GM21528 (cell line): ENCODE measurements around the gene SLC2A4.
A peak's percentile ranks its signal among the peaks of the same experiment; 100 is the strongest.
"Not testable (repeated sequence)": the region's sequence is repeated elsewhere in the genome, so short reads cannot be mapped to it uniquely, and the experiment has no call there.

Source experiments
- ATAC-seq: cut with Tn5 transposase; IDR thresholded peaks from one replicate; pipeline ENCODE4 v1.9.1; 2021; ENCODE audit warnings: mild to moderate bottlenecking, moderate library complexity; ENCODE audit not compliant: unreplicated experiment, low FRiP score

Gene SLC2A4

DNA sequence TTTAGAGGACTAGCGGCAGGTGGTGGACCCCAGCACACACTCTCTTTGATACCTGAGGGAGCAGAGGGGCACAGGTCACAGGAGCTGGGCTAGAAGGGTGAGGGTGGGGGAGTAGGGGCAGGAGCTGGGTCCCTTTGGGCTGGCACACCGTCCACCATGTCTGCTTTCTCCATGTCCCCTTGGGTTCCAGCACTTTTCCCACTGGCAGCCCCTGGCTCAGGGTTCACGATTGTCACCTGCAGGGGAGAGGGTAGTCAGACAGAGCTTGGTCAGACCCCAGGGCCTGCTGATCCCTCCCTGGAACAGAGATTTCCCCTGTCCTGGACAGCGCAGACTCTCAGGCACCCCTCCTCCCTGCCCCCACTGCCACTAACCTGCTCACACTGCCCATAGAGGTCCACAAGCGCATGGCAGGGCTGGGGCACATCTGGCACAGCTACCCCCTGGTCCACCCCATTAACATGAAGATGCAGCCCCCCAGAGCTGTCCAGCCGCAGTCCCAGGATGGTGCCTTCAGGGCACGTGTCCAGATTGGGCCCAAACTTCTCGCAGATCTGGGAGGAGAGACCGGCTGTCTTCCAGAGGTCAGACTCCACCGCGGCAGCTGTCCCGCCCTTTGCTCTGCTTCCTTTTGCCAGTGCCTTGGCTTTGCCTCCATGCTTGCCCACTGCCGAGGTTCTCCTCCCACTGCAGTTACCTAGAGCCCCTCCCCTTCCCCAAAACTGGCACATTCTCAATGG lies 36.8 kb downstream of the SLC2A4 start:
- no peak for ATAC-seq

DNA sequence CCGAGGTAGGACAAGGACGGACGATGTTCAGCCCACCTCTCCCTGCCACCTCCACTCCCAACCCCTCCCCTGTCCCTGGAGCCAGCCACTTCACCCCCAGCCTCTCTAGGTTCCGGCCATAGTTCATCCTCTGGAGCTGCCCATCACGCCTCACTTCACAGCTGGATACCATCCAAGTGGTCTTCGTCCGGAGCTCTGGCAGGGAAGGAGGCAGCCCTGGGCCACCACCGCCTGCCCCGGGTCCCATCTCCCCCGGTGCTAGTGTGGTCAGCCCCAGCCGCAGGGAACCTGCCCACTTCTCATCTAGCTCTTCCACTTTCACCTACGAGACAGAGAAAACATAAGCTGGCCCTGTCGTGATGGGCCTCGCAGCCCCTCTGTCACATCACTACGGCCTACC lies 39.9 kb downstream of the SLC2A4 start:
- ATAC-seq = no peak

DNA sequence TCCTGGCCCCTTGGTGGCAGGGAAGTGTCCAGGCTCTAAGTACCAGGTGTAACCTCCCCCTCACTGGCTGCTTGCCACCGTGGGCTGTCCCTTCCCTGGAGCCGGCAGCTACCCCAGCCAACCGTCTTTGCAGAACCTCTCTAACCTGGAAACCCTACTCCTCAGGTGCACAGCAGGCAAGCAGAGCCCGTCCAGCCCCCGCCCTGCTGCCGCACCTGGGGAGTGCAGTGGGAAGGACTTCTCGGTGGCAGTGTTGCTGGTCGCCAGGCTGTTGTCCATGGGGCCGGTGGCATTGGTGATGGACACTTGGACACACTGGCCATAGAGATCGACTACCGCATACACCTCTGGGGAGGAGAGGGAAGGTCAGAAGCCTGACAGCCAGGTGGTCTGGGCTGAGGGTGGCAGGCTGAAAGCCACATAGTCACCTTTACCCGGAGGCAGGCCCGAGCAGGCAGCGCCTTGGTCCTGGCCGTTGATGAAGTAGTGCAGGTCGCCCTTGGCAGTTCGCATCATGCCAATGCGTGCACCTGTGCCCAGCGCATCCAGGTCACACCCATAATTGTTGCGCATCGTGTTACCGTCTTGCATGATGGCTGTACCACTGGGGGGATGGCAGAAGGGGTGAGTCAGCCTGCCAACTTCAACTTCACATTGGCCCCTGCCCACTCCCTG lies 41.1 kb downstream of the SLC2A4 start:
- no peak for ATAC-seq

- no peak for ATAC-seq
Measured at GRCh38 chr17:7323731-7324437, 42.4 kb downstream of the SLC2A4 start.

DNA sequence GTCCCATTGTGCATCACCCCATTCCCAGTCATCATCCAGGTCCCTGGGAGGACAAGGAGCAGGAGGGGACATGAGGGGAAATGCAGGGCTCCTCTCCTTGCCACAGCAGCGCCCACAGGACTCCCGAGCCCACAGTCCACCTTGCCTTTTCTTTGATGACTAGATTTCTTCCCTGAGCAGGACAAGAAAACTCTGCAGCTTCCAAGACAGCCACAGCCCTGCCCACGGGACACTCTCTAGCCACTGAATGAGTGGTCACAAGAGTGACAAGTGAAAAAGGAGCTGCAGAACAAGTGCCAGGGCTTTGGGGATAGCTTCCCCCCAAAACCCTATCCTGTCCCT lies 42.9 kb downstream of the SLC2A4 start:
- ATAC-seq = no peak

GRCh38 chr17:7325031-7325528 lies 43.6 kb downstream of the SLC2A4 start:
- no peak for ATAC-seq

DNA sequence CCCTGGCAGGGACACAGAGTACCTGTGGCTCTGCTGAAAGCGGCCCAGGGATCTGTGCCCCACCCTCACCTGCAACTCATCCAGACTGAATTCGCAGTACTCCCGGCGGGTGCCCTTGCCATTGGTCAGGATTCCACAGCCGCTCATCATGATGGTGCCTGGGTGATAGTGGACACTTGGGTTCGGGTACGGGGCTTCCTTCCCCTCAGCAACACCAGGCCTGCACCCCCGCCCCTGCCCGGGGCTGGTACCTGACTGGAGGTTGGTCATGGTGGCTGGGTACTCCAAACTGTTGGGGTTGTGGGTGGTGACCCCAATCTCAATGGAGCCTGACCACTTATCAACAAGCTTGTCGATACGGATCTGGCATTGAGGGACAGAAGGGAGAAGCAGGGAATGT lies 44.7 kb downstream of the SLC2A4 start:
- no peak for ATAC-seq

GRCh38 chr17:7327056-7327455 lies 45.5 kb downstream of the SLC2A4 start:
- ATAC-seq = no peak

GRCh38 chr17:7327501-7327900 lies 46.0 kb downstream of the SLC2A4 start:
- no peak for ATAC-seq

DNA sequence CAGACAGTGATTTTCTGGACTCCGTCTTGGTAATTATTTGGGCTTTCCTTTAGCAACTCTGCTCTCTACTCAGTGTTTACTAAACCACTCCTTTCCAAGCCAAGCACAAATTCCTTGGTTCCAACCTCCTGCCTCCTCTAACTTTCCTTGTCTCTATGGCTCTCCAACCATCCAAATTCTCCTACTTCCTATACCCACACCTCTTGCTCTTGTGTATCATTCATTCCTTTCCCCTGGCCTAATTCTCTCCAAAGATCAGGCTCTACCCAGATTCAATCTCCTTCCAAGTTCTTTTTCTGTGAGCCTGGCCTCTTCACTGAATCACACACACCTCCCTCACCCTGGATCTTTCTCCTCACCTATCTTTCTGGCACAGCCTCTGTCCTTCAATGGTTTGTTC lies 46.5 kb downstream of the SLC2A4 start:
- no peak for ATAC-seq

- ATAC-seq = peak; percentile 8
Measured at GRCh38 chr17:7328840-7329373, 47.4 kb downstream of the SLC2A4 start, which contains the start of gene NEURL4. Gene NEURL4, minus strand, starts transcription at chr17:7329335. Its CDS starts 23 bp downstream, at chr17:7329312.

- peak; percentile 54 for ATAC-seq
Measured at GRCh38 chr17:7329374-7329996, 48.0 kb downstream of the SLC2A4 start.

DNA sequence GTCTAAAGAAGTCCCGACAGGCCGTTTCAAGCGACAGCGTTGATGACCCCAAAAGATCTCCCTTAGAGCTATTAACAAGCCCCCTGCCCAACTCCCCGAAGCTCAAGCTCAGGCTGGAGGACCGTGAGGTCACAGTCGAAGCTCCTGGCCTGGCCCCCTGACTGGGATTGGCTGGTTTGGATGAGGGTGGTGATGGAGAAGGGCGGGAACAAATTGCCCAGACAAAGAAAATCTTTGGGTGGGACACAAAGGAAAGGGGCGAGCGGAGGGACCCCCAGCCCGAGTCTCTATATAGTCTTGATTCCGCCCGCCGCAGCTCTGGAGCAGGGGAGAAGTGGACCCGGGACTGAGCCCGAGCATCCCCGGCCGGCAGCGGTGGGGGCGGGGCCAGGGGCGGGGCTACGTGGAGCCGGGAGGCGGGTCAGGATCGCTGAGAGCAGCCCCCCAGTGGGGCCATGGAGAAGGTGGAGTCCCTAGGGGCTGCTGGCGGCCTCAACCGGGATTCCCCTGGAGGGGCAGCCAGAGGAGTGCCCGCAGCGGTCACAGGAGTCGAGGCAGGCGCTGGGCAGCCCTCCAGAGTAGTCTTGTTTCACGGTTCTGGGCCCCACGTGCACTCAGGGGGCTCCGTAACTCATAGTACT lies 48.6 kb downstream of the SLC2A4 start:
- peak; percentile 41 for ATAC-seq

DNA sequence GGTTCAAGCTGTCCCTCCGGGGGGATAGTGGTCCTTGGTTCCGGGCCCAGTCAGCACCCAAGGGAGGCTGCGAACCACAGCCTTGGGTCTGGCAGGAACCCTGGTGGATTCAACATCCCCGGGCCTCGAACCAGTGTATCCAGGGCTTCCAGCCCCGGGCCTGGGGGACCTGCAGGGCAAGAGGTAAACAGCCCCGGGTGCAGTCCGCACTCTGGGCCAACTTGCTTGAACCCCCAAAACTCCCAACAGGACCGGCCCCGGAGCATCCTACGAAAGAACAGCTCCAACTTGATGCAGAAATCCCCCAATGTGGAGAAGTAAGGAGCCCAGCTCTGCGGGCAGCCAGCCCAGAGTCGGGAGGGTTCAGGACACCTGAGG lies 49.1 kb downstream of the SLC2A4 start:
- ATAC-seq = peak; percentile 1

GRCh38 chr17:7332111-7332510 lies 50.6 kb downstream of the SLC2A4 start:
- ATAC-seq = no peak

DNA sequence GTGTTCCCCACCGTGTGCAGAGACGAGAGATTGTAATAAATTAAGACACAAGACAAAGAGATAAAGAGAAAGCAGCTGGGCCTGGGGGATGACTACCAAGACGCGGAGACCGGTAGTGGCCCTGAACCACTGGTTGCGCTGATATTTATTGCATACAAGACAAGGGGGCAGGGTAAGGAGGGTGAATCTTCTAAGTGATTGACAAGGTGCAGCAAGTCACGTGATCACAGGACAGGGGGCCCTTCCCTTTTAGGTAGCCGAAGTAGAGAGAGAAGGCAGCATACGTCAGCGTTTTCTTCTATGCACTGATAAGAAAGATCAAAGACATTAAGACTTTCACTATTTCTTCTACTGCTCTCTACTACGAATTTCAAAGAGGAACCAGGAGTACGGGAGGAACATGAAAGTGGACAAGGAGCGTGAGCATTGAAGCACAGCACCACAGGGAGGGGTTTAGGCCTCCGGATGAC lies 51.1 kb downstream of the SLC2A4 start:
- not testable (repeated sequence) for ATAC-seq

GRCh38 chr17:7334938-7335538 lies 53.5 kb downstream of the SLC2A4 start:
- ATAC-seq = no peak

DNA sequence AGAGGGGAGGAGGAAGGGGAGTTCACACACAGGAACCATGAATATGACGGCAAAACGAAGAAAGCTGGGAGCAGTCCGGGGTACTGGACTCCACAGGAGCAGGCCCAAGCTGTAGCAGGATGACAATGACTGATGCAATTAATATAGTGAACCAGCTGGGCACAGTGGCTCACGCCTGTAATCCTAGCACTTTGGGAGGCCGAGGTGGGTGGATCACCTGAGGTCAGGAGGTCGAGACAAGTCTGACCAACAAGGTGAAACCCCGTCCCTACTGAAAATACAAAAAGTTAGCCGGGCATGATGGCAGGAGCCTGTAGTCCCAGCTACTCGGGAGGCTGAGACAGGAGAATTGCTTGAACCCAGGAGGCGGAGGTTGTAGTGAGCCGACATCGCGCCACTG lies 54.2 kb downstream of the SLC2A4 start:
- ATAC-seq = not testable (repeated sequence)

- ATAC-seq = no peak
Measured at GRCh38 chr17:7336240-7337175, 55.0 kb downstream of the SLC2A4 start, which contains the start of gene ACAP1. Gene ACAP1, plus strand, starts transcription at chr17:7336529. Its CDS starts 206 bp downstream, at chr17:7336735.
